ENCODE results near the gene TSPAN17.
A peak's percentile ranks its signal among the peaks of the same experiment; 100 is the strongest.

TSPAN17 gene

GRCh38 chr5:176671399-176671798 is 24.1 kb downstream of the TSPAN17 start:
- H2AFZ ChIP-seq (ENCODE audit: low read depth, low read length): no peak overlapping the region
- H3K79me2 ChIP-seq (ENCODE audit: low read length): no peaks in the 10 kb centered on the region
- H3K27me3 ChIP-seq (ENCODE audit: low read depth, low read length): peaks cover 23% of the 10 kb centered on the region
- TF ChIP-seq EZH2phosphoT487 (IDR thresholded peaks at IDR 0.05; ENCODE audit: low read depth) (no peak), CTCF (IDR thresholded peaks at IDR 0.05; ENCODE audit: low read depth, low read length) (no peak)
- H3K4me3 ChIP-seq (ENCODE audit: low read length): no peak overlapping the region
- no peak overlapping the region for H3K9ac ChIP-seq (ENCODE audit: low read length)
- H3K36me3 ChIP-seq (replicated peaks; ENCODE audit: low read depth, low read length): no peaks in the 10 kb centered on the region
- H3K27ac ChIP-seq (ENCODE audit: low read length): no peak overlapping the region
- H3K4me2 ChIP-seq (ENCODE audit: low read length): no peak overlapping the region
- peaks cover 16% of the 10 kb centered on the region for H3K4me1 ChIP-seq (ENCODE audit: low read length)
- no peaks in the 10 kb centered on the region for H3K9me3 ChIP-seq (ENCODE audit: insufficient read depth, low read length)
- no peaks in the 10 kb centered on the region for H4K20me1 ChIP-seq (ENCODE audit: insufficient read depth, low read length)

GRCh38 chr5:176671890-176672747 is 24.8 kb downstream of the TSPAN17 start:
- Histone ChIP-seq H3K27ac (ENCODE audit: low read length) (no peak overlapping the region), H2AFZ (ENCODE audit: low read depth, low read length) (no peak overlapping the region), H4K20me1 (ENCODE audit: insufficient read depth, low read length) (no peaks in the 10 kb centered on the region), H3K4me2 (ENCODE audit: low read length) (peak overlapping the region; percentile 39), H3K36me3 (replicated peaks; ENCODE audit: low read depth, low read length) (no peaks in the 10 kb centered on the region), H3K9ac (ENCODE audit: low read length) (no peak overlapping the region), H3K9me3 (ENCODE audit: insufficient read depth, low read length) (no peaks in the 10 kb centered on the region), H3K4me3 (ENCODE audit: low read length) (no peak overlapping the region), H3K4me1 (ENCODE audit: low read length) (peaks cover 18% of the 10 kb centered on the region), H3K79me2 (ENCODE audit: low read length) (no peaks in the 10 kb centered on the region), H3K27me3 (ENCODE audit: low read depth, low read length) (peaks cover 22% of the 10 kb centered on the region)
- TF ChIP-seq CTCF (IDR thresholded peaks at IDR 0.05; ENCODE audit: low read depth, low read length) (no peak), EZH2phosphoT487 (IDR thresholded peaks at IDR 0.05; ENCODE audit: low read depth) (no peak)

- H3K9me3 ChIP-seq (ENCODE audit: insufficient read depth, low read length): no peaks in the 10 kb centered on the region
- H3K9ac ChIP-seq (ENCODE audit: low read length): no peak overlapping the region
Measured at GRCh38 chr5:176673651-176674583, 26.6 kb downstream of the TSPAN17 start.

More at GRCh38 chr5:176673651-176674583, 26.6 kb downstream of the TSPAN17 start:
- H3K79me2 ChIP-seq (ENCODE audit: low read length): no peaks in the 10 kb centered on the region
- no peaks in the 10 kb centered on the region for H3K36me3 ChIP-seq (replicated peaks; ENCODE audit: low read depth, low read length)
- H2AFZ ChIP-seq (ENCODE audit: low read depth, low read length): no peak overlapping the region
- no peak overlapping the region for H3K4me2 ChIP-seq (ENCODE audit: low read length)
- no peak overlapping the region for H3K4me3 ChIP-seq (ENCODE audit: low read length)
- TF ChIP-seq EZH2phosphoT487 (IDR thresholded peaks at IDR 0.05; ENCODE audit: low read depth) (no peak), CTCF (IDR thresholded peaks at IDR 0.05; ENCODE audit: low read depth, low read length) (no peak)
- H3K27ac ChIP-seq (ENCODE audit: low read length): no peak overlapping the region
- H3K4me1 ChIP-seq (ENCODE audit: low read length): peaks cover 18% of the 10 kb centered on the region
- no peaks in the 10 kb centered on the region for H4K20me1 ChIP-seq (ENCODE audit: insufficient read depth, low read length)
- peaks cover 5% of the 10 kb centered on the region for H3K27me3 ChIP-seq (ENCODE audit: low read depth, low read length)
